ENCODE results near the gene FOXD2.

GRCh38 chr1:47443530-47444296 lies 5.9 kb downstream of the FOXD2 start:
- TF ChIP-seq POLR2A (IDR thresholded peaks at IDR 0.05; ENCODE audit: low read depth): no peak
- TF ChIP-seq CTCF (IDR thresholded peaks at IDR 0.05): no peak
- no peak for TF ChIP-seq POLR2AphosphoS5 (IDR thresholded peaks at IDR 0.05)
- no peak for TF ChIP-seq EP300 (IDR thresholded peaks at IDR 0.05)

Measured in esophagus muscularis mucosa (tissue), 4 donors.